Vagina (tissue), 2 donors: ENCODE data around the gene CASKIN1.
"Not testable (repeated sequence)": the region's sequence is repeated elsewhere in the genome, so short reads cannot be mapped to it uniquely, and the experiment has no call there.

Experiments used
- CTCF ChIP-seq, 3 experiments: fragments of 450-650 bp in 2 of 3; fragments of 200-600 bp in 1 of 3; sonication (generic) in 1 of 3; IDR thresholded peaks; one replicate each; pipeline ENCODE4 v1.5.1; 2017 to 2019; ENCODE audit warnings: antibody characterized with exemption in 3 of 3, mild to moderate bottlenecking in 2 of 3, moderate library complexity in 2 of 3
- POLR2A ChIP-seq, 2 donors: fragments of 450-650 bp; IDR thresholded peaks; one replicate each; pipeline ENCODE4 v1.6.1; 2017; ENCODE audit warnings: antibody characterized with exemption in 2 of 2, mild to moderate bottlenecking in 2 of 2, moderate library complexity in 2 of 2
- POLR2AphosphoS5 ChIP-seq, 2 donors: sonication (generic); formaldehyde crosslinking; IDR thresholded peaks; one replicate each; pipeline ENCODE4 v1.9.0; 2017; ENCODE audit warnings: antibody characterized with exemption in 2 of 2, mild to moderate bottlenecking in 2 of 2, low read depth in 1 of 2; ENCODE audit not compliant: insufficient read depth in 1 of 2

DNA sequence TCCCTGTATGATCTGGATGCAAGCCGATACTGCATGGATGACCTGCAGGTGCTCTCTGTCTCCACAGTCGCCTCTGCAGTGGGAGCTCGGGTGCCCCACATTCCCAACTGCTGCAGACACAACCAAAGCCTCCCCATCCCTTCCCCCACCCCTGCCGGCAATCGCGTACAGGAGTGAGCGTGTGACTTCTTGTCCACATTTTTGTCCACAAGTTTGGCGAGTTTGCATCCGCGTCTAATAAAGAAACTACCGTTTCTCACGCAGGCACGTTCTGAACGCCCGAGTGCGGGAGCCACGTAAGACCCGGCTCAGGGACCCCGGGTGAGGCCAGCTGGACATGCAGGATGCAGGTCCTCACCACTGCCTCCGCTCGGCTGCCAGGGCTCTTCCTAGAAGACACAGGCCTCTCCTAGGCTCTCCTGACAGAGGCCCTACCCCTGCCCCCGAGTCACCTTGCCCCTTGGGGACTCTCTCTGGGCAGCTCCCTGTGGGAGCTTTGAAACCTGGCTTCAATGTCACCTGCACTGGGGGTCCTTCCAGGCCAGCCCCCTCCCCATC is 66.4 kb downstream of the CASKIN1 start:
- TF ChIP-seq CTCF (IDR thresholded peaks at IDR 0.05); POLR2A (IDR thresholded peaks at IDR 0.05); POLR2AphosphoS5 (IDR thresholded peaks at IDR 0.05; ENCODE audit: insufficient read depth in 1 of 2, low read depth in 1 of 2): not testable (repeated sequence)
